A673 (cell line): ENCODE data around the gene RAP1GAP2. TPM values are rescaled to one million over a fixed set of nuclear protein-coding genes. Genes with fewer than 3 reads are reported as not detected.
"Not testable (repeated sequence)": the region's sequence is repeated elsewhere in the genome, so short reads cannot be mapped to it uniquely, and the experiment has no call there.

Experiments
- BruUV-seq: library from RNA; stranded (reverse); fragments of 400-500 nt; replicated peaks from 2 replicates; lab custom pipeline; 2021; lab: Mats Ljungman, UMichigan
- CTCF ChIA-PET: fragments of 300-600 bp; sonication (Branson Sonifier 250); formaldehyde crosslinking; loops from one replicate; lab custom pipeline; 2022; ENCODE audit warnings: antibody characterized with exemption; lab: Charles Lee
- POLR2A ChIA-PET: fragments of 300-600 bp; sonication (Branson Sonifier 250); formaldehyde crosslinking; loops from one replicate; lab custom pipeline; 2022; ENCODE audit warnings: antibody characterized with exemption; ENCODE audit not compliant: low non-redundant PET; lab: Charles Lee
- DNase-seq: peaks from one replicate; pipeline ENCODE4 v3.0.0-alpha.2; 2015; ENCODE audit warnings: low spot score
- H3K27ac ChIP-seq: fragments of 200-600 bp; sonication (generic); 2 replicates; pipeline ENCODE4 v1.5.1; 2016; ENCODE audit warnings: mixed run types, low read depth, mild to moderate bottlenecking, mixed read lengths, antibody characterized with exemption, low read length; ENCODE audit not compliant: poor library complexity, severe bottlenecking
- H3K27me3 ChIP-seq: fragments of 200-600 bp; sonication (generic); replicated peaks from 2 replicates; pipeline ENCODE4 v1.6.1; 2017; ENCODE audit warnings: mixed run types, low read depth, mild to moderate bottlenecking, mixed read lengths, antibody characterized with exemption, low read length; ENCODE audit not compliant: insufficient read depth, poor library complexity
- H3K36me3 ChIP-seq: fragments of 200-600 bp; sonication (generic); 2 replicates; pipeline ENCODE4 v1.6.1; 2016; ENCODE audit warnings: mixed run types, mild to moderate bottlenecking, mixed read lengths, antibody characterized with exemption, low read length; ENCODE audit not compliant: insufficient read depth, poor library complexity, severe bottlenecking
- H3K4me1 ChIP-seq: fragments of 200-600 bp; sonication (generic); 2 replicates; pipeline ENCODE4 v1.6.1; 2017; ENCODE audit warnings: mixed run types, mild to moderate bottlenecking, mixed read lengths, antibody characterized with exemption, low read length; ENCODE audit not compliant: insufficient read depth, poor library complexity, severe bottlenecking
- H3K4me3 ChIP-seq: fragments of 200-600 bp; sonication (generic); 2 replicates; pipeline ENCODE4 v1.5.1; 2016; ENCODE audit warnings: low read depth, mixed run types, mild to moderate bottlenecking, mixed read lengths, low read length; ENCODE audit not compliant: poor library complexity, severe bottlenecking
- H3K9me3 ChIP-seq: fragments of 200-600 bp; sonication (generic); 2 replicates; pipeline ENCODE4 v1.6.1; 2016; ENCODE audit warnings: mixed run types, low read depth, mild to moderate bottlenecking, mixed read lengths, antibody characterized with exemption, low read length; ENCODE audit not compliant: poor library complexity, severe bottlenecking
- CTCF ChIP-seq: fragments of 300-800, 200-600 bp; sonication (generic); conservative IDR thresholded peaks from 2 replicates; pipeline ENCODE4 v1.5.1; 2017; ENCODE audit warnings: low read depth, mild to moderate bottlenecking, antibody characterized with exemption, low read length, moderate library complexity, mixed read lengths
- EZH2 ChIP-seq: fragments of 200-600 bp; sonication (generic); IDR thresholded peaks from 2 replicates; pipeline ENCODE4 v1.6.1; 2017; ENCODE audit warnings: borderline replicate concordance, low read depth, mild to moderate bottlenecking, mixed read lengths, antibody characterized with exemption, low read length; ENCODE audit not compliant: poor library complexity, severe bottlenecking
- intact Hi-C: fragments of 100-400 bp; cut with micrococcal nuclease; formaldehyde crosslinking; loops from one replicate; pipeline ENCODE4 v1.10.0; 2022; ENCODE audit not compliant: unreplicated experiment
- total RNA-seq: library from RNA; stranded (reverse); gene quantifications from 2 replicates; pipeline ENCODE4 v1.2.3, GENCODE V29; 2021

The RAP1GAP2 gene
- total RNA-seq, 1 experiment from 2014 or later: 0.06 TPM

GRCh38 chr17:2779545-2779944 lies 16.7 kb upstream of the RAP1GAP2 start:
- no peaks in the 10 kb centered on the region for H3K9me3 ChIP-seq
- H3K36me3 ChIP-seq: no peaks in the 10 kb centered on the region
- H3K27me3 ChIP-seq: peaks cover 28% of the 10 kb centered on the region
- ChIA-PET POLR2A (no interaction called here), CTCF (no interaction called here)
- DNase-seq: no peak
- no peak overlapping the region for H3K27ac ChIP-seq
- H3K4me1 ChIP-seq: no peaks in the 10 kb centered on the region
- intact Hi-C loops: no loop called here
- TF ChIP-seq CTCF (no peak), EZH2 (no peak)
- no peak overlapping the region for H3K4me3 ChIP-seq
- no TSS peak for BruUV-seq

- BruUV-seq: no TSS peak
- H3K27me3 ChIP-seq: peaks cover 28% of the 10 kb centered on the region
- intact Hi-C loops: no loop called here
- ChIA-PET CTCF (no interaction called here), POLR2A (no interaction called here)
- no peak overlapping the region for H3K27ac ChIP-seq
- H3K4me1 ChIP-seq: no peaks in the 10 kb centered on the region
- no peak overlapping the region for H3K4me3 ChIP-seq
- H3K9me3 ChIP-seq: no peaks in the 10 kb centered on the region
- no peaks in the 10 kb centered on the region for H3K36me3 ChIP-seq
- DNase-seq: no peak
- TF ChIP-seq CTCF: no peak
- TF ChIP-seq EZH2: no peak
These were observed 16.0 kb upstream of the RAP1GAP2 start for GRCh38 chr17:2780256-2780655.

GRCh38 chr17:2780931-2781454 lies 15.2 kb upstream of the RAP1GAP2 start:
- CTCF ChIA-PET: no interaction called here
- H3K36me3 ChIP-seq: no peaks in the 10 kb centered on the region
- BruUV-seq: no TSS peak
- H3K27me3 ChIP-seq: peaks cover 22% of the 10 kb centered on the region
- no peak overlapping the region for H3K27ac ChIP-seq
- no peaks in the 10 kb centered on the region for H3K4me1 ChIP-seq
- POLR2A ChIA-PET: no interaction called here
- TF ChIP-seq CTCF: no peak
- no peak for TF ChIP-seq EZH2
- no peak overlapping the region for H3K4me3 ChIP-seq
- DNase-seq: no peak
- intact Hi-C loops: no loop called here
- H3K9me3 ChIP-seq: no peaks in the 10 kb centered on the region

- CTCF ChIA-PET, BruUV-seq, intact Hi-C loops, H3K36me3 ChIP-seq, H3K4me3 ChIP-seq, H3K9me3 ChIP-seq, H3K4me1 ChIP-seq, DNase-seq, H3K27ac ChIP-seq, POLR2A ChIA-PET: not testable (repeated sequence)
- peaks cover 18% of the 10 kb centered on the region for H3K27me3 ChIP-seq
These were observed 14.6 kb upstream of the RAP1GAP2 start for GRCh38 chr17:2781598-2781997.
